MM.1S (cell line): Measurements from ENCODE around the gene TUBA1B.

Experiments used
- DNase-seq: peaks from one replicate; pipeline ENCODE4 v3.0.0-alpha.2; 2015
- H2AFZ ChIP-seq: fragments of 300-600 bp; sonication (generic); 2 replicates; pipeline ENCODE4 v1.6.0; 2016; ENCODE audit warnings: antibody characterized with exemption, low read length
- H3F3A ChIP-seq: fragments of 300-600 bp; sonication (generic); 2 replicates; pipeline ENCODE4 v1.6.1; 2016; ENCODE audit warnings: mild to moderate bottlenecking, antibody characterized with exemption, low read length, moderate library complexity, mixed read lengths; ENCODE audit not compliant: insufficient read depth
- H3K27ac ChIP-seq: fragments of 300-600 bp; sonication (generic); 2 replicates; pipeline ENCODE4 v1.5.1; 2016; ENCODE audit warnings: mild to moderate bottlenecking, low read length
- H3K27me3 ChIP-seq: fragments of 300-600 bp; sonication (generic); replicated peaks from 2 replicates; pipeline ENCODE4 v1.6.0; 2016; ENCODE audit warnings: low read length; ENCODE audit not compliant: insufficient read depth
- H3K36me3 ChIP-seq: fragments of 300-600 bp; sonication (generic); replicated peaks from 2 replicates; pipeline ENCODE4 v1.6.1; 2016; ENCODE audit warnings: mild to moderate bottlenecking, low read length, mixed read lengths; ENCODE audit not compliant: insufficient read depth
- H3K4me1 ChIP-seq: fragments of 300-600 bp; sonication (generic); 2 replicates; pipeline ENCODE4 v1.6.1; 2016; ENCODE audit warnings: low read length, mixed read lengths
- H3K4me2 ChIP-seq: fragments of 300-600 bp; sonication (generic); 2 replicates; pipeline ENCODE4 v1.6.0; 2016; ENCODE audit warnings: low read depth, low read length
- H3K4me3 ChIP-seq: fragments of 300-600 bp; sonication (generic); 2 replicates; pipeline ENCODE4 v1.5.1; 2016; ENCODE audit warnings: low read length, mixed read lengths
- H3K79me2 ChIP-seq: fragments of 300-600 bp; sonication (generic); 2 replicates; pipeline ENCODE4 v1.6.1; 2016; ENCODE audit warnings: mixed run types, low read length, mixed read lengths
- H3K9ac ChIP-seq: fragments of 300-600 bp; sonication (generic); 2 replicates; pipeline ENCODE4 v1.6.1; 2016; ENCODE audit warnings: low read length, mixed read lengths
- H3K9me2 ChIP-seq: fragments of 300-600 bp; sonication (generic); replicated peaks from 2 replicates; pipeline ENCODE4 v1.6.1; 2016; ENCODE audit warnings: mild to moderate bottlenecking, low read length, mixed read lengths; ENCODE audit not compliant: insufficient read depth
- H3K9me3 ChIP-seq: fragments of 300-600 bp; sonication (generic); replicated peaks from 2 replicates; pipeline ENCODE4 v1.6.1; 2016; ENCODE audit warnings: mild to moderate bottlenecking, low read length, mixed read lengths; ENCODE audit not compliant: insufficient read depth
- H4K20me1 ChIP-seq: fragments of 300-600 bp; sonication (generic); 2 replicates; pipeline ENCODE4 v1.6.1; 2016; ENCODE audit warnings: mild to moderate bottlenecking, low read length, moderate library complexity, mixed read lengths; ENCODE audit not compliant: insufficient read depth
- EZH2 ChIP-seq: fragments of 300-600 bp; sonication (generic); optimal IDR thresholded peaks from 2 replicates; pipeline ENCODE3; 2017; ENCODE audit warnings: low read depth, mild to moderate bottlenecking, antibody characterized with exemption, low read length, mixed read lengths
- EZH2phosphoT487 ChIP-seq: fragments of 300-600 bp; sonication (generic); IDR thresholded peaks from 2 replicates; pipeline ENCODE4 v1.6.1; 2018; ENCODE audit warnings: antibody characterized with exemption, low read length
- TF ChIP-seq, protein P1 (sequence below): fragments of 300-600 bp; sonication (generic); IDR thresholded peaks from 2 replicates; pipeline ENCODE4 v1.5.1; 2016; ENCODE audit warnings: antibody characterized with exemption, low read length, mixed read lengths

TUBA1B gene

DNA sequence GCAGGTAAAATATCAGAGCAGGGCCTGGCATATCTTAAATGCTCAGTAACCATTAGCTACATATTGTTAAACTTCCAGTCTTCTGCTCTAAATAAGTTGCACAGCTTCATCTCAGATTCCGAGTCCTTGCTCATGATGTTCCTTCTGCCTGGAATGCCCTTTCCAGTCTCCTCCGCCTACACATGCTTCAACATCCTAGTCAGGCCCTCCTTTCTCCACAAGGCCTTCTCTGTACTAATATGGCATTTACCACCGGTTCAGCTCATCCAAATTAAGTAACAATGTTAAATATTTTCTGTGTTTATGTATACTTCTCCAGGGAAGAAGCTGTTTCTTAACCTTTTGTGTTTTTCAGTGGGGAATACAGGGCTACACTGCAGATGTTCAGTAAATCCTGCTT is 45.1 kb downstream of the TUBA1B start:
- H2AFZ ChIP-seq = no peak overlapping the region
- H3K9me2 ChIP-seq = no peaks in the 10 kb centered on the region
- no peak overlapping the region for H3K9ac ChIP-seq
- H3K36me3 ChIP-seq = no peaks in the 10 kb centered on the region
- H3F3A ChIP-seq = no peaks in the 10 kb centered on the region
- DNase-seq = no peak
- H3K9me3 ChIP-seq = no peaks in the 10 kb centered on the region
- TF ChIP-seq EZH2 (no peak), EZH2phosphoT487 (no peak)
- TF ChIP-seq, protein P1, sequence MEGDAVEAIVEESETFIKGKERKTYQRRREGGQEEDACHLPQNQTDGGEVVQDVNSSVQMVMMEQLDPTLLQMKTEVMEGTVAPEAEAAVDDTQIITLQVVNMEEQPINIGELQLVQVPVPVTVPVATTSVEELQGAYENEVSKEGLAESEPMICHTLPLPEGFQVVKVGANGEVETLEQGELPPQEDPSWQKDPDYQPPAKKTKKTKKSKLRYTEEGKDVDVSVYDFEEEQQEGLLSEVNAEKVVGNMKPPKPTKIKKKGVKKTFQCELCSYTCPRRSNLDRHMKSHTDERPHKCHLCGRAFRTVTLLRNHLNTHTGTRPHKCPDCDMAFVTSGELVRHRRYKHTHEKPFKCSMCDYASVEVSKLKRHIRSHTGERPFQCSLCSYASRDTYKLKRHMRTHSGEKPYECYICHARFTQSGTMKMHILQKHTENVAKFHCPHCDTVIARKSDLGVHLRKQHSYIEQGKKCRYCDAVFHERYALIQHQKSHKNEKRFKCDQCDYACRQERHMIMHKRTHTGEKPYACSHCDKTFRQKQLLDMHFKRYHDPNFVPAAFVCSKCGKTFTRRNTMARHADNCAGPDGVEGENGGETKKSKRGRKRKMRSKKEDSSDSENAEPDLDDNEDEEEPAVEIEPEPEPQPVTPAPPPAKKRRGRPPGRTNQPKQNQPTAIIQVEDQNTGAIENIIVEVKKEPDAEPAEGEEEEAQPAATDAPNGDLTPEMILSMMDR = no peak
- H3K4me2 ChIP-seq = no peak overlapping the region
- H3K4me1 ChIP-seq = peaks cover 5% of the 10 kb centered on the region
- H3K4me3 ChIP-seq = no peak overlapping the region
- H3K27ac ChIP-seq = no peak overlapping the region
- H3K79me2 ChIP-seq = no peaks in the 10 kb centered on the region
- H4K20me1 ChIP-seq = no peaks in the 10 kb centered on the region
- peaks cover 28% of the 10 kb centered on the region for H3K27me3 ChIP-seq

DNA sequence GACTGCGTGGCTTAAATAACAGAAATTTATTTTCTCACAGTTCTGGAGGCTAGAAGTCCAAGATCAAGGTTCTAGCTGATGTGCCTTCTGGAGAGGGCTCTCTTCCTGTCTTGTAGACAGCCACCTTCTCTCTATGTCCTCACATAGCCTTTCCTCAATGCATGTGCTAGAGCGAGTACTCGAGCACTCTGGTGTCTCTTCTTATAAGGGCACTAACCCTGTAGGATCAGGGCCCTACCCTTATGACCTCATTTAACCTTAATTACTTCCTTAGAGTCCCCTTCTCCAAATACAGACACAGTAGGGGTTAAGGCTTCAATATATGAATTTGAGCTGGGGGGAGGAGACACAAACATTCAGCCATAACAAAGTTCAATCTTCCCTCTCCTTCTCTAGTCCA is 46.8 kb downstream of the TUBA1B start:
- H3K9me2 ChIP-seq = no peaks in the 10 kb centered on the region
- no peaks in the 10 kb centered on the region for H3K9me3 ChIP-seq
- no peaks in the 10 kb centered on the region for H3K36me3 ChIP-seq
- DNase-seq = no peak
- no peak overlapping the region for H3K27ac ChIP-seq
- no peaks in the 10 kb centered on the region for H3K79me2 ChIP-seq
- H3K4me2 ChIP-seq = no peak overlapping the region
- TF ChIP-seq EZH2phosphoT487 (no peak), EZH2 (no peak)
- TF ChIP-seq, protein P1 = no peak
- no peak overlapping the region for H3K9ac ChIP-seq
- no peak overlapping the region for H3K4me3 ChIP-seq
- H3F3A ChIP-seq = no peaks in the 10 kb centered on the region
- H2AFZ ChIP-seq = no peak overlapping the region
- H3K27me3 ChIP-seq = peaks cover 15% of the 10 kb centered on the region
- H3K4me1 ChIP-seq = peaks cover 5% of the 10 kb centered on the region
- H4K20me1 ChIP-seq = no peaks in the 10 kb centered on the region

DNA sequence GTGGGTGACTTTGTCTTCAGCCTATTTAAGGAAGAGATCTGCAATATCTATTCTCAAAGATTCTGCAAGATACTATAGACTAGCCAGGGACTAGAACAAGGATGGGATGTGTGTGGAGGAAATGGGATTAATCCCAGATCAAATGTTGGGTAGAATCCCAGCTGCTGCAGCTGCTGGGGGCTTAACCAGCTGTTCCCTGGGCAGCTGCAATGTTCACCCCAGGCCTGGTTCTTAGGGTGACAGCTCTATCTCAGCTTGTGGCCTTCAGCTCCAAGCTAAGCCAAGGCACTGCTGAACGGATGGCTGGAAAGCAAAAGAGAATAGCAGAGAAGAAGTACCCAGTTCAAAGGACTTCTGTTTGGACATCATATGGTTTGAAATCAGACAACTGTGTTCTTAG is 51.4 kb downstream of the TUBA1B start:
- no peak for DNase-seq
- no peaks in the 10 kb centered on the region for H3K36me3 ChIP-seq
- no peak overlapping the region for H3K4me3 ChIP-seq
- H3K27me3 ChIP-seq = 0 out of 2 replicates have a peak, but pooled peaks cover 4% of the 10 kb centered on the region
- no peak overlapping the region for H3K9ac ChIP-seq
- no peaks in the 10 kb centered on the region for H3K4me1 ChIP-seq
- no peaks in the 10 kb centered on the region for H3K9me3 ChIP-seq
- H3K27ac ChIP-seq = no peak overlapping the region
- no peaks in the 10 kb centered on the region for H3K79me2 ChIP-seq
- no peaks in the 10 kb centered on the region for H3K9me2 ChIP-seq
- H3K4me2 ChIP-seq = no peak overlapping the region
- no peaks in the 10 kb centered on the region for H3F3A ChIP-seq
- TF ChIP-seq EZH2 (no peak), EZH2phosphoT487 (no peak)
- TF ChIP-seq, protein P1 = no peak
- no peak overlapping the region for H2AFZ ChIP-seq
- H4K20me1 ChIP-seq = no peaks in the 10 kb centered on the region
